ENCODE data around the gene WDR64.

WDR64 gene

GRCh38 chr1:241770115-241770514 is 118.0 kb downstream of the WDR64 start:
- Histone ChIP-seq H2AFZ (ENCODE audit: low read length, unreplicated experiment) (no peak overlapping the region), H3K27ac (ENCODE audit: low read depth, low read length) (no peak overlapping the region), H3K79me2 (ENCODE audit: control insufficient read depth, insufficient read depth, low read length, unreplicated experiment) (no peaks in the 10 kb centered on the region), H3K4me1 (ENCODE audit: control insufficient read depth, insufficient read depth, low read length, unreplicated experiment) (no peaks in the 10 kb centered on the region), H3K4me3 (ENCODE audit: low read depth, low read length) (no peak overlapping the region), H3K27me3 (ENCODE audit: insufficient read depth, low read length) (no peaks in the 10 kb centered on the region), H3K36me3 (ENCODE audit: insufficient read depth, low read length) (no peaks in the 10 kb centered on the region)

GRCh38 chr1:241771117-241771516 is 119.0 kb downstream of the WDR64 start:
- no peaks in the 10 kb centered on the region for H3K27me3 ChIP-seq (ENCODE audit: insufficient read depth, low read length)
- no peaks in the 10 kb centered on the region for H3K36me3 ChIP-seq (ENCODE audit: insufficient read depth, low read length)
- H3K79me2 ChIP-seq (ENCODE audit: control insufficient read depth, insufficient read depth, low read length, unreplicated experiment) = no peaks in the 10 kb centered on the region
- H2AFZ ChIP-seq (ENCODE audit: low read length, unreplicated experiment) = no peak overlapping the region
- H3K27ac ChIP-seq (ENCODE audit: low read depth, low read length) = no peak overlapping the region
- H3K4me3 ChIP-seq (ENCODE audit: low read depth, low read length) = no peak overlapping the region
- no peaks in the 10 kb centered on the region for H3K4me1 ChIP-seq (ENCODE audit: control insufficient read depth, insufficient read depth, low read length, unreplicated experiment)

GRCh38 chr1:241772932-241773500 is 120.9 kb downstream of the WDR64 start:
- no peak overlapping the region for H3K4me3 ChIP-seq (ENCODE audit: low read depth, low read length)
- no peaks in the 10 kb centered on the region for H3K36me3 ChIP-seq (ENCODE audit: insufficient read depth, low read length)
- H2AFZ ChIP-seq (ENCODE audit: low read length, unreplicated experiment) = no peak overlapping the region
- no peak overlapping the region for H3K27ac ChIP-seq (ENCODE audit: low read depth, low read length)
- no peaks in the 10 kb centered on the region for H3K4me1 ChIP-seq (ENCODE audit: control insufficient read depth, insufficient read depth, low read length, unreplicated experiment)
- no peaks in the 10 kb centered on the region for H3K27me3 ChIP-seq (ENCODE audit: insufficient read depth, low read length)
- no peaks in the 10 kb centered on the region for H3K79me2 ChIP-seq (ENCODE audit: control insufficient read depth, insufficient read depth, low read length, unreplicated experiment)

GRCh38 chr1:241773991-241774390 is 121.9 kb downstream of the WDR64 start:
- H3K79me2 ChIP-seq (ENCODE audit: control insufficient read depth, insufficient read depth, low read length, unreplicated experiment) = no peaks in the 10 kb centered on the region
- H3K4me1 ChIP-seq (ENCODE audit: control insufficient read depth, insufficient read depth, low read length, unreplicated experiment) = no peaks in the 10 kb centered on the region
- H2AFZ ChIP-seq (ENCODE audit: low read length, unreplicated experiment) = peak overlapping the region; percentile 7
- no peaks in the 10 kb centered on the region for H3K36me3 ChIP-seq (ENCODE audit: insufficient read depth, low read length)
- no peaks in the 10 kb centered on the region for H3K27me3 ChIP-seq (ENCODE audit: insufficient read depth, low read length)
- H3K27ac ChIP-seq (ENCODE audit: low read depth, low read length) = no peak overlapping the region
- no peak overlapping the region for H3K4me3 ChIP-seq (ENCODE audit: low read depth, low read length)

- Histone ChIP-seq H3K27me3 (ENCODE audit: insufficient read depth, low read length) (no peaks in the 10 kb centered on the region), H3K4me3 (ENCODE audit: low read depth, low read length) (no peak overlapping the region), H3K27ac (ENCODE audit: low read depth, low read length) (no peak overlapping the region), H3K36me3 (ENCODE audit: insufficient read depth, low read length) (no peaks in the 10 kb centered on the region), H2AFZ (ENCODE audit: low read length, unreplicated experiment) (no peak overlapping the region), H3K79me2 (ENCODE audit: control insufficient read depth, insufficient read depth, low read length, unreplicated experiment) (no peaks in the 10 kb centered on the region), H3K4me1 (ENCODE audit: control insufficient read depth, insufficient read depth, low read length, unreplicated experiment) (no peaks in the 10 kb centered on the region)
Measured at GRCh38 chr1:241775021-241775420, 122.9 kb downstream of the WDR64 start.

- Histone ChIP-seq H3K27me3 (ENCODE audit: insufficient read depth, low read length) (no peaks in the 10 kb centered on the region), H3K27ac (ENCODE audit: low read depth, low read length) (no peak overlapping the region), H3K4me3 (ENCODE audit: low read depth, low read length) (no peak overlapping the region), H3K36me3 (ENCODE audit: insufficient read depth, low read length) (no peaks in the 10 kb centered on the region), H3K4me1 (ENCODE audit: control insufficient read depth, insufficient read depth, low read length, unreplicated experiment) (no peaks in the 10 kb centered on the region), H3K79me2 (ENCODE audit: control insufficient read depth, insufficient read depth, low read length, unreplicated experiment) (no peaks in the 10 kb centered on the region), H2AFZ (ENCODE audit: low read length, unreplicated experiment) (no peak overlapping the region)
Measured at GRCh38 chr1:241776911-241777310, 124.8 kb downstream of the WDR64 start.

- Histone ChIP-seq H3K27ac (ENCODE audit: low read depth, low read length) (no peak overlapping the region), H3K27me3 (ENCODE audit: insufficient read depth, low read length) (no peaks in the 10 kb centered on the region)
Measured at GRCh38 chr1:241778117-241778516, 126.0 kb downstream of the WDR64 start.

GRCh38 chr1:241779897-241780296 is 127.8 kb downstream of the WDR64 start:
- H3K36me3 ChIP-seq (ENCODE audit: insufficient read depth, low read length) = no peaks in the 10 kb centered on the region
- no peak overlapping the region for H3K4me3 ChIP-seq (ENCODE audit: low read depth, low read length)
- H2AFZ ChIP-seq (ENCODE audit: low read length, unreplicated experiment) = no peak overlapping the region
- peaks cover 7% of the 10 kb centered on the region for H3K4me1 ChIP-seq (ENCODE audit: control insufficient read depth, insufficient read depth, low read length, unreplicated experiment)
- H3K27me3 ChIP-seq (ENCODE audit: insufficient read depth, low read length) = no peaks in the 10 kb centered on the region
- H3K27ac ChIP-seq (ENCODE audit: low read depth, low read length) = no peak overlapping the region
- no peaks in the 10 kb centered on the region for H3K79me2 ChIP-seq (ENCODE audit: control insufficient read depth, insufficient read depth, low read length, unreplicated experiment)

More at GRCh38 chr1:241778117-241778516, 126.0 kb downstream of the WDR64 start:
- Histone ChIP-seq H3K4me3 (ENCODE audit: low read depth, low read length) (no peak overlapping the region), H3K36me3 (ENCODE audit: insufficient read depth, low read length) (no peaks in the 10 kb centered on the region), H2AFZ (ENCODE audit: low read length, unreplicated experiment) (no peak overlapping the region), H3K4me1 (ENCODE audit: control insufficient read depth, insufficient read depth, low read length, unreplicated experiment) (peaks cover 7% of the 10 kb centered on the region), H3K79me2 (ENCODE audit: control insufficient read depth, insufficient read depth, low read length, unreplicated experiment) (no peaks in the 10 kb centered on the region)

GRCh38 chr1:241782396-241782795 is 130.3 kb downstream of the WDR64 start:
- H3K4me3 ChIP-seq (ENCODE audit: low read depth, low read length) = no peak overlapping the region
- peaks cover 7% of the 10 kb centered on the region for H3K4me1 ChIP-seq (ENCODE audit: control insufficient read depth, insufficient read depth, low read length, unreplicated experiment)
- no peak overlapping the region for H3K27ac ChIP-seq (ENCODE audit: low read depth, low read length)
- H2AFZ ChIP-seq (ENCODE audit: low read length, unreplicated experiment) = no peak overlapping the region
- H3K36me3 ChIP-seq (ENCODE audit: insufficient read depth, low read length) = no peaks in the 10 kb centered on the region
- H3K79me2 ChIP-seq (ENCODE audit: control insufficient read depth, insufficient read depth, low read length, unreplicated experiment) = no peaks in the 10 kb centered on the region
- H3K27me3 ChIP-seq (ENCODE audit: insufficient read depth, low read length) = no peaks in the 10 kb centered on the region

GRCh38 chr1:241787691-241788090 is 135.6 kb downstream of the WDR64 start:
- Histone ChIP-seq H3K27ac (ENCODE audit: low read depth, low read length) (no peak overlapping the region), H3K4me1 (ENCODE audit: control insufficient read depth, insufficient read depth, low read length, unreplicated experiment) (peaks cover 2% of the 10 kb centered on the region), H3K36me3 (ENCODE audit: insufficient read depth, low read length) (no peaks in the 10 kb centered on the region), H2AFZ (ENCODE audit: low read length, unreplicated experiment) (no peak overlapping the region), H3K79me2 (ENCODE audit: control insufficient read depth, insufficient read depth, low read length, unreplicated experiment) (no peaks in the 10 kb centered on the region), H3K27me3 (ENCODE audit: insufficient read depth, low read length) (no peaks in the 10 kb centered on the region), H3K4me3 (ENCODE audit: low read depth, low read length) (no peak overlapping the region)

GRCh38 chr1:241789061-241789460 is 137.0 kb downstream of the WDR64 start:
- no peak overlapping the region for H3K27ac ChIP-seq (ENCODE audit: low read depth, low read length)
- H2AFZ ChIP-seq (ENCODE audit: low read length, unreplicated experiment) = no peak overlapping the region
- no peak overlapping the region for H3K4me3 ChIP-seq (ENCODE audit: low read depth, low read length)
- H3K4me1 ChIP-seq (ENCODE audit: control insufficient read depth, insufficient read depth, low read length, unreplicated experiment) = no peaks in the 10 kb centered on the region
- no peaks in the 10 kb centered on the region for H3K79me2 ChIP-seq (ENCODE audit: control insufficient read depth, insufficient read depth, low read length, unreplicated experiment)
- H3K27me3 ChIP-seq (ENCODE audit: insufficient read depth, low read length) = no peaks in the 10 kb centered on the region
- no peaks in the 10 kb centered on the region for H3K36me3 ChIP-seq (ENCODE audit: insufficient read depth, low read length)
